ENCODE data around the gene DLEC1. TPM values are rescaled to one million over a fixed set of nuclear protein-coding genes. Genes with fewer than 3 reads are reported as not detected.
A peak's percentile ranks its signal among the peaks of the same experiment; 100 is the strongest.

DLEC1 gene, protein sequence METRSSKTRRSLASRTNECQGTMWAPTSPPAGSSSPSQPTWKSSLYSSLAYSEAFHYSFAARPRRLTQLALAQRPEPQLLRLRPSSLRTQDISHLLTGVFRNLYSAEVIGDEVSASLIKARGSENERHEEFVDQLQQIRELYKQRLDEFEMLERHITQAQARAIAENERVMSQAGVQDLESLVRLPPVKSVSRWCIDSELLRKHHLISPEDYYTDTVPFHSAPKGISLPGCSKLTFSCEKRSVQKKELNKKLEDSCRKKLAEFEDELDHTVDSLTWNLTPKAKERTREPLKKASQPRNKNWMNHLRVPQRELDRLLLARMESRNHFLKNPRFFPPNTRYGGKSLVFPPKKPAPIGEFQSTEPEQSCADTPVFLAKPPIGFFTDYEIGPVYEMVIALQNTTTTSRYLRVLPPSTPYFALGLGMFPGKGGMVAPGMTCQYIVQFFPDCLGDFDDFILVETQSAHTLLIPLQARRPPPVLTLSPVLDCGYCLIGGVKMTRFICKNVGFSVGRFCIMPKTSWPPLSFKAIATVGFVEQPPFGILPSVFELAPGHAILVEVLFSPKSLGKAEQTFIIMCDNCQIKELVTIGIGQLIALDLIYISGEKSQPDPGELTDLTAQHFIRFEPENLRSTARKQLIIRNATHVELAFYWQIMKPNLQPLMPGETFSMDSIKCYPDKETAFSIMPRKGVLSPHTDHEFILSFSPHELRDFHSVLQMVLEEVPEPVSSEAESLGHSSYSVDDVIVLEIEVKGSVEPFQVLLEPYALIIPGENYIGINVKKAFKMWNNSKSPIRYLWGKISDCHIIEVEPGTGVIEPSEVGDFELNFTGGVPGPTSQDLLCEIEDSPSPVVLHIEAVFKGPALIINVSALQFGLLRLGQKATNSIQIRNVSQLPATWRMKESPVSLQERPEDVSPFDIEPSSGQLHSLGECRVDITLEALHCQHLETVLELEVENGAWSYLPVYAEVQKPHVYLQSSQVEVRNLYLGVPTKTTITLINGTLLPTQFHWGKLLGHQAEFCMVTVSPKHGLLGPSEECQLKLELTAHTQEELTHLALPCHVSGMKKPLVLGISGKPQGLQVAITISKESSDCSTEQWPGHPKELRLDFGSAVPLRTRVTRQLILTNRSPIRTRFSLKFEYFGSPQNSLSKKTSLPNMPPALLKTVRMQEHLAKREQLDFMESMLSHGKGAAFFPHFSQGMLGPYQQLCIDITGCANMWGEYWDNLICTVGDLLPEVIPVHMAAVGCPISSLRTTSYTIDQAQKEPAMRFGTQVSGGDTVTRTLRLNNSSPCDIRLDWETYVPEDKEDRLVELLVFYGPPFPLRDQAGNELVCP (N-terminal part only)
- total RNA-seq (under 1 TPM; 0.16 to 0.41 (median 0.32) TPM), polyA plus RNA-seq (under 1 TPM; 0.42 to 0.60 (median 0.46) TPM)

DNA sequence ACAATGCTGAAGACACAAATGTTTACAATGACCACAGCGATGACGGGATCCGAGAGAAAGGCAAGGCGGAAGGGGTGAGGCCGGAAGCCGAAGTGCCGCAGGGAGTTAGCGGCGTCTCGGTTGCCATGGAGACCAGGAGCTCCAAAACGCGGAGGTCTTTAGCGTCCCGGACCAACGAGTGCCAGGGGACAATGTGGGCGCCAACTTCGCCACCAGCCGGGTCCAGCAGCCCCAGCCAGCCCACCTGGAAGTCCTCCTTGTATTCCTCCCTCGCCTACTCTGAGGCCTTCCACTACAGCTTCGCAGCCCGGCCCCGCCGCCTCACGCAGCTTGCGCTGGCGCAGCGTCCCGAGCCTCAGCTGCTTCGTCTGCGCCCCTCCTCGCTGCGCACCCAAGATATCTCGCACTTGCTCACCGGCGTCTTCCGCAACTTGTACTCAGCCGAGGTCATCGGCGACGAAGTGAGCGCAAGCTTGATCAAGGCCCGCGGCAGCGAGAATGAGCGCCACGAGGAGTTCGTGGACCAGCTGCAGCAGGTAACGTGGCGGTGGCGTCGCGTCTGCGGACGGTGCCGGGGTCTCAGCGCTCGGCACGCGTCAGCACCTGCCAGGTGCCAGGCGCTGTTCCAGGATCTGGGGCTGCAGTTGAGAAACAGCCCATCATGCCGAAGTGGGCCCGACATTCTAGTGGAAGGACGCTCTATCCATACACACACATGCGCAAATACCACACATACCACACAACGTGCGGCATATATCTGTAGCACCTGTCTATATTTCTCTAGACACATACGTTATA lies at the start of gene DLEC1:
Gene DLEC1, plus strand, starts transcription at position 108 of the 798 bp plus-strand sequence. Its CDS starts 18 bp downstream, at position 126.
- 1 to 2% methylated on average over 67 of the region's 67 CpGs for WGBS, 2 donors
- H3K9me3 ChIP-seq: no peaks in the 10 kb centered on the region
- peak; percentile 83 for DNase-seq
- H3K4me3 ChIP-seq: peak within 1 kb of the TSS; percentile 20 to 50 (median 40)
- peaks cover 0 to 5% (median 0%) of the 10 kb centered on the region in 3 donors for H3K27me3 ChIP-seq
- intact Hi-C loops (cut with DNase I): no loop called here
- H3K27ac ChIP-seq: no peak within 1 kb of the TSS
- no peaks in the 10 kb centered on the region for H3K36me3 ChIP-seq
- peaks cover 0 to 16% (median 13%) of the 10 kb centered on the region in 4 donors for H3K4me1 ChIP-seq
- TF ChIP-seq POLR2AphosphoS5 (IDR thresholded peaks at IDR 0.05): no peak

DNA sequence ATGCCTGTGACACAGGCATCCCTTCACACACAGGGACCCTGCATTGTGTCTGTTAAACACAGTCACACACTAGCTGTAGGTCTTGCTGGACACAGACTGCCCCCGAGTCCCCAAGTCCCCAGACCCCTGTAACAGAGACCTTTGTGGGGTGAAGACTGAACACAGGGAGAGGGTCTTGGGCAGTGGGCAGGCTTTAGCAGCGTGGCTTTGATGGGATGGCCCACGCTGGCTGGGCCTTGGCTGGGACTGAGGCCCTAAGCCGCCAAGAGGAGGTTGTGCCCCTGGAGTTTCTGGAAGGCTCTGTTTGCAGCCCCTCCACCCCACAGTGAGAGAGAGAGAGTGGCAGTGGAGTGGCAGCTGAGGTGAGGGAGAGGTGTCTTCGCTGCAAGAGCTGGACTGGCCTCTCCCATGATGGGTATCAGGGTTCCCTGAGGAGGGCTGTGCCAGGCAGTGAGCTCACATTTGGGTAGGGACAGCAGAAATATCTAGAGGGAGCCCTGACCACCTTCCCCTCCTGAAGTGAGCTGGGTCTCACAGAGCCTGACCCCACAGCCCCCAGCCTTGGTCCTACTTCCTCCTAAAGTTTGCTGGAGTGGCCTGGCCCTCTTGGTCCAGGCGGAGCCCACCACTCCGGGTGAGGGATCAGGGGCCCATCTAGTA lies 49.1 kb upstream of the DLEC1 start:
- H3K4me3 ChIP-seq: no peak overlapping the region
- intact Hi-C loops (cut with DNase I): no loop called here
- no peak for TF ChIP-seq POLR2AphosphoS5 (IDR thresholded peaks at IDR 0.05)
- TF ChIP-seq EP300 (IDR thresholded peaks at IDR 0.05): no peak
- TF ChIP-seq POLR2A (IDR thresholded peaks at IDR 0.05): no peak
- H3K4me1 ChIP-seq: peaks cover 0 to 19% (median 15%) of the 10 kb centered on the region in 4 donors
- H3K27me3 ChIP-seq: no peaks in the 10 kb centered on the region
- no peaks in the 10 kb centered on the region for H3K9me3 ChIP-seq
- H3K27ac ChIP-seq: no peak overlapping the region
- WGBS, 2 donors: 84% methylated on average over 7 of the region's 7 CpGs
- DNase-seq: peak; percentile 56
- peaks cover 0 to 4% (median 0%) of the 10 kb centered on the region in 4 donors for H3K36me3 ChIP-seq

DNA sequence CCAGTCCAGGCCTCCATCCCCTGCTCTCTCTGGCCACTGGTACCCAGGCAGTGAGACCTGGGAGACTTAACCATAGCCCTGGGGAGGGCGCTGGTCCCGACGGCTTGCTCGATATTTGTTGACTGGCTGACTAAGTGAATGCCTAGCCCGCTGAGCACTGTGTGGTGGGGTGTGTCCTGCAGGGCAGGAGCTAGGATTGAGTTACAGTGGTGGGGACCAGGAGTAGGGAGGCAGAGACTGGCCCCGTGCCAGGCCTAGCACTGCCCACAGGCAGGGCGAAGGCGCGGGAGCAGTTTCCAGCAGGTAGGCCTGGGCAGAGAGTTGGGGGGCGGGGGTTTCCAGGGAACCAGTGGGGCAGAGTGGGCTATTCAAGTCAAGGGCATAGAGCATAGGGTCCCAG lies 48.5 kb upstream of the DLEC1 start, which contains the start of gene VILL:
Gene VILL, plus strand, starts transcription at position 260 of the 400 bp plus-strand sequence. CDS start 2,887 bp downstream, outside the sequence.
- 16 to 71% methylated on average over 10 of the region's 10 CpGs for WGBS, 2 donors
- no peaks in the 10 kb centered on the region for H3K36me3 ChIP-seq
- H3K4me1 ChIP-seq: peaks cover 0 to 21% (median 15%) of the 10 kb centered on the region in 4 donors
- no peak within 1 kb of the TSS for H3K4me3 ChIP-seq
- no peaks in the 10 kb centered on the region for H3K9me3 ChIP-seq
- peak; percentile 47 for DNase-seq
- no peaks in the 10 kb centered on the region for H3K27me3 ChIP-seq
- intact Hi-C loops (cut with DNase I): no loop called here
- H3K27ac ChIP-seq: peak within 1 kb of the TSS in 1 of 4 donors; percentile 31
- no peak for TF ChIP-seq EP300 (IDR thresholded peaks at IDR 0.05)
- TF ChIP-seq POLR2A (IDR thresholded peaks at IDR 0.05): peak in 1 of 2 donors; percentile 65
- TF ChIP-seq, protein P1, sequence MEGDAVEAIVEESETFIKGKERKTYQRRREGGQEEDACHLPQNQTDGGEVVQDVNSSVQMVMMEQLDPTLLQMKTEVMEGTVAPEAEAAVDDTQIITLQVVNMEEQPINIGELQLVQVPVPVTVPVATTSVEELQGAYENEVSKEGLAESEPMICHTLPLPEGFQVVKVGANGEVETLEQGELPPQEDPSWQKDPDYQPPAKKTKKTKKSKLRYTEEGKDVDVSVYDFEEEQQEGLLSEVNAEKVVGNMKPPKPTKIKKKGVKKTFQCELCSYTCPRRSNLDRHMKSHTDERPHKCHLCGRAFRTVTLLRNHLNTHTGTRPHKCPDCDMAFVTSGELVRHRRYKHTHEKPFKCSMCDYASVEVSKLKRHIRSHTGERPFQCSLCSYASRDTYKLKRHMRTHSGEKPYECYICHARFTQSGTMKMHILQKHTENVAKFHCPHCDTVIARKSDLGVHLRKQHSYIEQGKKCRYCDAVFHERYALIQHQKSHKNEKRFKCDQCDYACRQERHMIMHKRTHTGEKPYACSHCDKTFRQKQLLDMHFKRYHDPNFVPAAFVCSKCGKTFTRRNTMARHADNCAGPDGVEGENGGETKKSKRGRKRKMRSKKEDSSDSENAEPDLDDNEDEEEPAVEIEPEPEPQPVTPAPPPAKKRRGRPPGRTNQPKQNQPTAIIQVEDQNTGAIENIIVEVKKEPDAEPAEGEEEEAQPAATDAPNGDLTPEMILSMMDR (IDR thresholded peaks at IDR 0.05): no peak
- TF ChIP-seq POLR2AphosphoS5 (IDR thresholded peaks at IDR 0.05): peak in 1 of 4 donors; percentile 26

DNA sequence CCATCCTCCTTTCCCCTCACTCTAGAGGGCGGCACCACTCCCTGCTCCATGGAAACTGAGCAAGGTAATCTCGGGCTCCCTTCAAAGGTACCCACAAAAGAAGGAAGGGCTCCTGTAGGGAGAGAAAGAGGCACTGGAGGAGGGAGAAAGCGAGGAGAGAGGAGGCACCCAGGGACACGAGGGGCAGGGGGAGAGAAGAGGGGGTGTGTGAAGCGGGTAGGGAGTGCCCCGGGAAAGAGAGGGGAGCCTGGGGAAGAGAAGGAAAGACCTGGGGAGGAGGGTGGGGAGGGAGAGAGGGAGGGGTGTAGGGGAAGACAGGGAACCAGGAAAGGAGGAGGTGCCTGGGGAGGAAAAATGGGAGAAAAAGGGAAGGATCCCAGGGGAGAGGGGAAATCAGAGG lies 47.9 kb upstream of the DLEC1 start:
- peak; percentile 40 for DNase-seq
- Histone ChIP-seq H3K36me3 (no peaks in the 10 kb centered on the region), H3K4me1 (peaks cover 0 to 21% (median 15%) of the 10 kb centered on the region in 4 donors), H3K4me3 (no peak overlapping the region), H3K27ac (peak overlapping the region in 1 of 4 donors; percentile 31), H3K9me3 (no peaks in the 10 kb centered on the region), H3K27me3 (no peaks in the 10 kb centered on the region)
- whole genome bisulfite sequencing, 2 donors: 11 to 54% methylated on average over 6 of the region's 6 CpGs
- no peak for TF ChIP-seq POLR2A (IDR thresholded peaks at IDR 0.05)
- TF ChIP-seq EP300 (IDR thresholded peaks at IDR 0.05): no peak
- no peak for TF ChIP-seq POLR2AphosphoS5 (IDR thresholded peaks at IDR 0.05)
- TF ChIP-seq, protein P1 (IDR thresholded peaks at IDR 0.05): no peak
- intact Hi-C loops (cut with DNase I): no loop called here
